ENCODE measurements around the gene ARID1B.

Gene ARID1B

GRCh38 chr6:156828280-156828703, 51.1 kb downstream of the ARID1B start:
- no peak for DNase-seq

DNA sequence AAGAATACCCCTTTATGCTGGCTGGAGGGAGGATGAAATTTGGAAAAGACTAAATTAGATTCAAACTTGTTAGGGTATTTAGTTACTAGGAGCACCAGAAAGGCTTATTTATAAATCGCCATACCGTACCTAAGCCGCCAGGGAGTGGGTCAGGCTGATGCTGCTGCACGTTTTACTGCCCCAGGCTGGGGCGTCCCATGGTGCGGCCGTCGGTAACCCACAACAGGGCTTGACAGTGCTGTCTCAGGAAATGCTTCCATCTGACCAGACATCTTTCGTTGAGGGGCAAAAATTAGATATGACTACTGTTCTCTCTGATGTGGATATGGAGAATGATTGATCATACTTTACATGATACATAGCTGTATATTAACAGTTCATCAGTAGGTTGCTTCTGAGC, 52.9 kb downstream of the ARID1B start:
- no peak for DNase-seq

DNA sequence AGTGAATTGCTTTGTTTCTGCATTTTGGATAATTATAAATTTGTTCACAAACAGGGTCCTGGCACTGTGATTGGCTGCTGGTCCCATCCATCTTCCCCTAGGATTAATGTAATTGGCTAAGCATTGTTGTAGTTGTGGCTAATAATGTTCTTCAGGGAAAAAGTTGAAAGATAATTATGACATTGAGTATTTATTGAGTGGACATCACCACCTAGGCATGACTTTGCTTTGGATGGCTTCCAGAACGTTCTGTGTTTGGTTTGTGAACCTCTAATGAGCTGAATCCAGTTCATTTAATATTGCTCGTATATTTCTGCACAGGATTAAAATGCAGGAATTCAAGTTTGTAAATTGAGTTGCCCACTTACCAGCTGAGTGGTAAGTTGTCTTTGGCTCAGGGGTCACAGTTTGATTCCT, 55.1 kb downstream of the ARID1B start:
- DNase-seq = peak; percentile 66

GRCh38 chr6:156832669-156833068, 55.5 kb downstream of the ARID1B start:
- DNase-seq = no peak

DNA sequence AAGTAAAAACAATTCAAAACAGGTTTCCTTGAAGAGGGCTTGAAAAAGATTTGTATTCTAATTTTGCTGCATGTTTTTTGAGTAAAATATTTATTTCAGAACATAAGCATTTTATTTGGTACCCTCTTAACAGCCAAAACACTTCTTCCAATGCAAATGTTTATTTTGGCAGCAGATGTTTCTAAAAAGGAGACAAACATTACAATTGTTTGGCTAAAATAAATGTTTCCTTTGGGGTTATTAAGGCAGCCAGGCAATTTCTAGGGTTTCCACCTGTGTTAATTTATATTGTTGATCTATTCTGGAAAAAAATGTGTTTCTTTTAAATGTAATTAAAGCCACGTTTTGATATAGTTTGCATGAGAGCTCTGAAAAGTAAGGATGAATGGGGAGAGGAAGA, 56.6 kb downstream of the ARID1B start:
- DNase-seq = peak; percentile 70

- no peak for DNase-seq
These were observed 62.0 kb downstream of the ARID1B start for GRCh38 chr6:156839129-156839528.

DNA sequence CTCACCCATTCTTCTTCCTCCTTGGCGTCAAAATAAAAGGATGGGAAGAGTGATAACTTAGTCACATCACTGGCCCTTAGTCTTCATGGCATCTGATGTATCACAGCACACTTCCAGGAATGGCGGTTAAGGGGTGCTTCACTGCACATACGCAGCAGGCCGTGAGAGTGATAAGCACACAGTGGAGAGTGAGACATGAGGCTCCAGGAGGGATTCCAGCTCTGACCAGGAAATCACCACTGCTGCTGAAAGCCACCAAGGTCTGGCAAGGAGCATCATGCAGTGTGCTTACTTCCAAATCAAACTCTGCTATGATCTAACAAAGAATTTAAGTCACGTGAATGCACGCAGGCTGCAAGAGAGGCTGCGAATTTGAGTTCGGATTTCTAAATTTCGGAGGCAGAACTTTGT, 62.4 kb downstream of the ARID1B start:
- no peak for DNase-seq

GRCh38 chr6:156840136-156840535, 63.0 kb downstream of the ARID1B start:
- DNase-seq = no peak

DNA sequence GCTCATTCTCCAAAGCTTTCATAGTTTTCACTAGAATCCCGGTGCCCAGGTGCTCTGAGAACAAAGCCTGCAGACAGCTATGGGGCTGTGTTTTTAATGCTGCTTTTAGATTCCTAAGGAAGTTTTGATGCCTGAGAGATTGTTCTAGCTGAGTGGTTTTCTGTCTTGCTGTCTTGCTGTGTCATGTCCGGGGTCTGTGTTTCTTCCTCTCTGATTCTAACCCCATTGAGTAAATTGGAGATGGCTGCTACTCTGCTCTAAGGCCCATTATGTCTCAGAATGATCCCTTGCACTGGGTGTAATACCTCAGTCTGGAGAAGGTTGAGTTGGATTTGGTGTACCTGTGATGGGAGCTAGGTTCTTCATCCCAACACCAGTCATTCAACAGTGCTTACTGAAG, 63.4 kb downstream of the ARID1B start:
- DNase-seq = no peak

DNA sequence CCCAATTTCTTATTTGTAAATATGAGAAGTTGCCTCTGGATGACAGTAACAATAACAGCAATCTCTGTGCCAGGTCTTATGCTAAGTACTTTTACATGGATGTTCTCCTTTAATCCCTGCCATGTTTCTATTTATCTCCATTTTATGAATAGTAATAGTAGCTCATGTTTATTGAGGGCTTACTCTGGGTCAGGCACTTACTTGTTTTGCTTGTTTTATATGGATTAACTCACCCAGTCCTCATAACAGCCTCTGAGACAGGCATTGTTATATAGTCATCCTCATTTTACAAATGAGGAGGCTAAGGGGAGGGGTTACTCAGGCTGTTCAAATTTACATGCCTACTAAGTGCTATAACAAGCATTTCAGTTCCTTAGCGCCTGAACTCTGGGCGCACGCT, 64.3 kb downstream of the ARID1B start:
- DNase-seq = no peak

DNA sequence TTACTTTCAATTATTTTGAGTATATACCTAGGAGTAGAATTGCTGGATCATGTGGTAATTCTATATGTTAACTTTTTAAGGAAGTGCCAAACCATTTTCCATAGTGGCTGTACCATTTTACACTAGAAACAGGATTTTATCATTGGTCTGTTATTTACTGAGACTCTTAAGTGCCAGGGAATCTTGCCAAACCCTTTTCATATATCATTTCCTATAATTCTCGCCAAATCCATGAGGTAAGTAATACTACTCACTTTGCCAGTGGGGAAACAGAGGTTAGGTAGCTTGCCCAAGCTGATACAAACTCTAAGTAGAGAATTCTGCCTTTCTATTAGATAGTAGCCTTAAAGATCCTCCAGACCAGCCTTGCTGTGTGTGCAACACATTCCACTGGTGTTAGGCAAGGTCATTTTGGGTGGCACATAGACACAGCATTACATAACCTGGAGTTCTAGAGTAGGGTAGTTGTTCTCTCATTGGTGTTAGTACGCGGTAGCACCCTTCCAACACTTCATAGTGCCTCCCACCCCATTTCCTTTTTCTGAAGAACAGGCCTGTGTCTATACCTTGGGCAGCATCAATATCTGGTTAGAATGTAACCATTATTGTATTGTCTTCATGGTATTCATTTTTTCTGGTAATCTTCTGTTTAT, 65.5 kb downstream of the ARID1B start:
- DNase-seq = no peak

- no peak for DNase-seq
These were observed 66.9 kb downstream of the ARID1B start for GRCh38 chr6:156844089-156844488.

- DNase-seq = no peak
These were observed 68.4 kb downstream of the ARID1B start for GRCh38 chr6:156845454-156846155.

DNA sequence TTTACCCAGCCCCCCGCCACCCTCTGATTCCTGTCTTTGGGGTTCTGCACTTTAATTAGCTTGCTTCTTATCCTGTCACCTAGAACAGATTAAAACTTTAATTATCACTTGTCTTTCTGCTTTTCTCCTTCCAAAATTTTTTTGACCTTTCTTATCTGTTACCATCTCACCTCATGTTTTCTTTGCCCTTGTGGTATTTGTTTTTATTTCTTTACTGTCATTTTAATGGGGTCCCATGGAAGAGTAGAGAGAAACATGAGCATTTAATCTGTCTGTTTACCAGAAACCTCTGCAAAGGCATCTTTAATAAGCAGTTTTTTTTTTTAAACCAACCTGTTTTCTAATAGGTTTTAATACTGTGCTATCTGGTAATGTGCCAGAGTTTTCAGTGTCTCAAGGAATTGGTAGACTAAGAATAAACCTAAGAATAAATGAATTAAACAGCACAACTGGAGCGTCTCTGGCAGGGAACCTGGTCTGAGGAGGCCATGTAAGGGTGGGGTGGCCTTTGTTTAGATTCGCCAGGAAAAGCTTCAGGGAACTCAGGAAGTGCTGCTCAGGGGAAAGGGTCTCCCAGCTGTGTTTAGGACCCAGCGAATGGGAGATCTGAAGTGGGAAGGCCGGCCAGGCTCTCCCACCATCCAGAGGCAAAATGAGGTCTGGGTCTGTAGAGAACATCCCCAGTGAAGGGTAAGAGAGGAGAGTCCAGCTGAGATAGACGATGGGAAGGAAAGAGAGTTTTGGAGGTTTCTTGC, 69.8 kb downstream of the ARID1B start:
- no peak for DNase-seq

GRCh38 chr6:156848123-156848522, 70.9 kb downstream of the ARID1B start:
- no peak for DNase-seq

GRCh38 chr6:156848533-156848932, 71.4 kb downstream of the ARID1B start:
- no peak for DNase-seq

GRCh38 chr6:156849806-156850205, 72.6 kb downstream of the ARID1B start:
- no peak for DNase-seq

DNA sequence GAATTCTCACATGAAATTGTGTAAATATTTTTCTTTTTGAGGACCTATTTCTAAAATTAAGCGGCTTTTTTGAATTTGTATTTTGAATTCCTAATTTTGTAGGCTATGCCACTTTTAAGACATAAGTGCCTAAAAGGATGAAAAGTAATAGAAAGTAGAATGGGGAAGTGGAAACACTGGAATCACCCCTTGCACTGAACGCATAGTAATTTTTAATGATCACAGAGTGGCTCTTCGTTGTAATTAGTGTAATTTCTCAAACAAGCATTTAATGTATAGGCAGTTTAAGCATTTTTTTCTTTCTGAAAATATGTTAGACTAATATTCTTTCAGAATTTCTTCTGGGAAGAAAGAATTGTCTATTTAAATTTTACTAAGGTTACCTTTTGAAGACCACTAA, 73.2 kb downstream of the ARID1B start:
- no peak for DNase-seq

GRCh38 chr6:156851454-156851921, 74.3 kb downstream of the ARID1B start:
- peak; percentile 13 for DNase-seq

DNA sequence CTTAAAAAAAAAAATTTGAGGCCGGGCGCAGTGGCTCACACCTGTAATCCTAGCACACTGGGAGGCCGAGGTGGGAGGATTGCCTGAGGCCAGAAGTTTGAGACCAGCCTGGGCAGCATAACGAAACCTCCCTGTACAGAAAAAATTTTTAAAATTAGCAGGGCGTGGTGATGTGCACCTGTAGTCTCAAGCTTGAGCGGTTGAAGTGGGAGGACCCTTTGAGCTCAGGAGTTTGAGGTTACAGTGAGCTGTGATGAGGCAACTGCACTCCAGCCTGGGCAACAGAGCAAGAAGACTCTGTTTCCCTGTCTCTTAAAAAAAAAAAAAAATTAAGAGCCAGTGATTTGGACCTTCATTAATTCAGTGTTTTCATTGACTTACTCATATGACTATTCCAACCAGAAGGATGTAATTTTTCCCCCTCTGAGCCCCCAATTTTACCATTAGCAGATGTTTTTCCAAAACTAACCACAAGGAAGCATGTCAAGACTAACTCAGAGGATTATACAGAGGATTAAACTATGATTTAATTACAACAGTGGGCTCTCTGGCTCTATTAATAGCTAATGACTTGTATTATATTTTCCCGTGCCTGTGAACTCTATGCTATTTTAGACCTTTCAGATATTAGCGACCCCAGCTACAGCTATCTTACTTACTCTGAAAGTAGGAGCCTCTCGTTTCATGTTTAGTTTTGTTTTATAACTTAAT, 75.1 kb downstream of the ARID1B start:
- peak; percentile 20 for DNase-seq

- no peak for DNase-seq
These were observed 75.7 kb downstream of the ARID1B start for GRCh38 chr6:156852858-156853216.

DNA sequence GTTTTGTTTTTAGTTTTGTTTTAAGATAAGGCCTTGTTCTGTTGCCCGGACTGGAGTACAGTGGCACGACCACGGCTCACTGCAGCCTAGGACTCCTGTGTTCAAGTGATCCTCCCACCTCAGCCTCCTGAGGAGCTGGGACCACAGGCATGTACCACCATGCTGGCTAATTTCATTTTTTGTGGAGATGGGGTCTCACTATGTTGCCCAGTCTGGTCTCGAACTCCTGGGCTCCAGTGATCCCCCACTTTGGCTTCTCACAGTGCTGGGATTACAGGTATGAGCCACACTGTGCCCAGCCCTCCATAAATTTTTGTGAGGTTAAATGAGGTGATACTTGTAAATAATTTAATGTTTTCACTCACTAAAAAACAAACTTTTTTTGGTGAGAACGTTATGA, 76.6 kb downstream of the ARID1B start:
- no peak for DNase-seq

- DNase-seq = no peak
These were observed 77.4 kb downstream of the ARID1B start for GRCh38 chr6:156854466-156855161.
